Stomach (tissue), 9 donors: Measurements from ENCODE around the gene CLEC10A. TPM values are rescaled to one million over a fixed set of nuclear protein-coding genes. Genes with fewer than 3 reads are reported as not detected.
A peak's percentile ranks its signal among the peaks of the same experiment; 100 is the strongest.

Experiments used
- DNase-seq, 2 donors: peaks; one replicate each; pipeline versions ENCODE4 v3.0.0 to v3.0.0-alpha.2; 2013 to 2019
- H3K27ac ChIP-seq, 5 donors: fragments of 200-600 bp in 4 of 5; sonication (generic) in 4 of 5; one replicate each; pipeline ENCODE4 v1.5.1; 2013 to 2019; ENCODE audit warnings: mild to moderate bottlenecking in 1 of 5, moderate library complexity in 1 of 5
- H3K27me3 ChIP-seq, 3 donors: fragments of 200-600 bp; sonication (generic); one replicate each; pipeline ENCODE4 v1.5.1; 2017 to 2019; ENCODE audit warnings: mixed run types in 1 of 3
- H3K36me3 ChIP-seq, 4 donors: fragments of 200-600 bp; sonication (generic); 1 replicate in 3 of 4; 2 replicates in 1 of 4; pipeline ENCODE4 v1.5.1; 2016 to 2019
- H3K4me1 ChIP-seq, 4 donors: fragments of 200-600 bp; sonication (generic); one replicate each; pipeline ENCODE4 v1.5.1; 2016 to 2019
- H3K4me3 ChIP-seq, 4 donors: fragments of 200-600 bp; sonication (generic) in 3 of 4; one replicate each; pipeline ENCODE4 v1.5.1; 2016 to 2019; ENCODE audit warnings: mild to moderate bottlenecking in 1 of 4
- H3K9me3 ChIP-seq, 4 donors: fragments of 200-600 bp; sonication (generic); one replicate each; pipeline ENCODE4 v1.5.1; 2016 to 2019
- CTCF ChIP-seq, 7 experiments: fragments of 450-650 bp in 4 of 7; fragments of 200-600 bp in 3 of 7; sonication (generic) in 3 of 7; IDR thresholded peaks; one replicate each; pipeline ENCODE4 v1.5.1; 2016 to 2019; ENCODE audit warnings: antibody characterized with exemption in 7 of 7, control low read depth in 2 of 7, mild to moderate bottlenecking in 1 of 7
- EP300 ChIP-seq: sonication (generic); formaldehyde crosslinking; IDR thresholded peaks from one replicate; pipeline ENCODE4 v1.6.1; 2017; ENCODE audit warnings: antibody characterized with exemption
- POLR2A ChIP-seq, 4 donors: fragments of 450-650 bp; IDR thresholded peaks; one replicate each; pipeline ENCODE4 v1.6.1; 2016; ENCODE audit warnings: antibody characterized with exemption in 4 of 4, control low read depth in 2 of 4, mild to moderate bottlenecking in 1 of 4, moderate library complexity in 1 of 4
- POLR2AphosphoS5 ChIP-seq, 3 donors: sonication (generic); formaldehyde crosslinking; IDR thresholded peaks; one replicate each; pipeline ENCODE4 v1.6.1; 2016; ENCODE audit warnings: antibody characterized with exemption in 3 of 3
- WGBS, 5 donors: extraction: QIAGEN DNeasy Blood & Tissue Kit in 3 of 5; methylation state at CpG; one replicate each; pipeline versions ENCODE4 v1.1.5 to v1.1.7; 2013 to 2018; 5-methylcytosine and 5-hydroxymethylcytosine counted together
- intact Hi-C: fragments of 100-400 bp; cut with DNase I; formaldehyde crosslinking; loops from one replicate; pipeline ENCODE4 v1.15.1; 2023; ENCODE audit warnings: low total_unique reads
- polyA plus RNA-seq, 3 donors: library from polyadenylated mRNA; stranded (reverse); fragments of 200-250 nt; gene quantifications; one replicate each; pipeline ENCODE4 v1.2.3, GENCODE V29; 2013
- total RNA-seq, 5 donors: library from RNA; depleted of rRNA; stranded (reverse); fragments of >200 nt; gene quantifications; one replicate each; pipeline versions ENCODE4 v1.1.0 to v1.2.3, GENCODE V29; 2014 to 2016
- donor health status: healthy with polysubstance abuse.
- donor health status: Bipolar disorder and iron deficiency.
- donor health status: healthy.

The CLEC10A gene
- total and polyA plus RNA-seq, 8 donors = 0.75 to 6.6 (median 2.2) TPM; not detected in 3

GRCh38 chr17:7039832-7040231 is 40.2 kb downstream of the CLEC10A start:
- intact Hi-C loops = no loop called here
- H3K4me3 ChIP-seq = no peak overlapping the region
- no peaks in the 10 kb centered on the region for H3K36me3 ChIP-seq
- no peaks in the 10 kb centered on the region for H3K9me3 ChIP-seq
- peaks cover 0 to 42% (median 24%) of the 10 kb centered on the region in 3 donors for H3K27me3 ChIP-seq
- H3K4me1 ChIP-seq = peaks cover 31 to 49% (median 40%) of the 10 kb centered on the region in 4 donors
- H3K27ac ChIP-seq = no peak overlapping the region
- 88 to 95% (median 94%) methylated on average over 5 of the region's 5 CpGs for WGBS, 5 donors
- DNase-seq = no peak
- TF ChIP-seq CTCF (IDR thresholded peaks at IDR 0.05) (no peak), EP300 (no peak), POLR2A (IDR thresholded peaks at IDR 0.05) (no peak), POLR2AphosphoS5 (IDR thresholded peaks at IDR 0.05) (no peak)

GRCh38 chr17:7038025-7038862 is 41.8 kb downstream of the CLEC10A start:
- TF ChIP-seq CTCF (IDR thresholded peaks at IDR 0.05) = no peak
- no peak for TF ChIP-seq POLR2A (IDR thresholded peaks at IDR 0.05)
- TF ChIP-seq POLR2AphosphoS5 (IDR thresholded peaks at IDR 0.05) = no peak
- TF ChIP-seq EP300 = no peak
- 84 to 86% (median 85%) methylated on average over 15 to 19 of the region's 19 CpGs for WGBS, 5 donors
- no peaks in the 10 kb centered on the region for H3K9me3 ChIP-seq
- peaks cover 0 to 26% (median 15%) of the 10 kb centered on the region in 3 donors for H3K27me3 ChIP-seq
- H3K4me1 ChIP-seq = peaks cover 20 to 39% (median 30%) of the 10 kb centered on the region in 4 donors
- no peak for DNase-seq
- H3K36me3 ChIP-seq = no peaks in the 10 kb centered on the region
- H3K27ac ChIP-seq = no peak overlapping the region
- H3K4me3 ChIP-seq = no peak overlapping the region
- intact Hi-C loops = no loop called here

- 0 to 1% (median 0%) methylated on average over 31 to 52 of the region's 52 CpGs for WGBS, 5 donors
- peak within 1 kb of the TSS; percentile 75 to 88 (median 82) for H3K27ac ChIP-seq
- no peaks in the 10 kb centered on the region for H3K9me3 ChIP-seq
- peak; percentile 96 to 98 for DNase-seq
- H3K4me1 ChIP-seq = peaks cover 9 to 23% (median 16%) of the 10 kb centered on the region in 4 donors
- H3K36me3 ChIP-seq = no peaks in the 10 kb centered on the region
- TF ChIP-seq POLR2A (IDR thresholded peaks at IDR 0.05) = peak in 1 of 4 donors; percentile 17
- TF ChIP-seq EP300 = no peak
- peak in 2 of 3 donors; percentile 68 to 85 for TF ChIP-seq POLR2AphosphoS5 (IDR thresholded peaks at IDR 0.05)
- peaks cover 0 to 5% (median 0%) of the 10 kb centered on the region in 3 donors for H3K27me3 ChIP-seq
- H3K4me3 ChIP-seq = peak within 1 kb of the TSS; percentile 52 to 64 (median 60)
- intact Hi-C loops = no loop called here
These were observed 44.3 kb downstream of the CLEC10A start, which contains the start of gene SLC16A13 for GRCh38 chr17:7035591-7036368. TSS of gene SLC16A13 (plus strand) at chr17:7036015. CDS start at chr17:7036383, 368 bp downstream.

- 8 to 19% (median 13%) methylated on average over 7 of the region's 7 CpGs for WGBS, 5 donors
- intact Hi-C loops = no loop called here
- peaks cover 0 to 5% (median 0%) of the 10 kb centered on the region in 3 donors for H3K27me3 ChIP-seq
- H3K4me1 ChIP-seq = peaks cover 9 to 23% (median 16%) of the 10 kb centered on the region in 4 donors
- H3K9me3 ChIP-seq = no peaks in the 10 kb centered on the region
- H3K27ac ChIP-seq = peak overlapping the region; percentile 66 to 88 (median 82)
- peak overlapping the region; percentile 52 to 64 (median 60) for H3K4me3 ChIP-seq
- no peak for DNase-seq
- no peaks in the 10 kb centered on the region for H3K36me3 ChIP-seq
- no peak for TF ChIP-seq EP300
- no peak for TF ChIP-seq POLR2AphosphoS5 (IDR thresholded peaks at IDR 0.05)
- TF ChIP-seq CTCF (IDR thresholded peaks at IDR 0.05) = no peak
These were observed 45.0 kb downstream of the CLEC10A start for GRCh38 chr17:7034955-7035590.
